ENCODE measurements around the gene PSMB3.

The PSMB3 gene

DNA sequence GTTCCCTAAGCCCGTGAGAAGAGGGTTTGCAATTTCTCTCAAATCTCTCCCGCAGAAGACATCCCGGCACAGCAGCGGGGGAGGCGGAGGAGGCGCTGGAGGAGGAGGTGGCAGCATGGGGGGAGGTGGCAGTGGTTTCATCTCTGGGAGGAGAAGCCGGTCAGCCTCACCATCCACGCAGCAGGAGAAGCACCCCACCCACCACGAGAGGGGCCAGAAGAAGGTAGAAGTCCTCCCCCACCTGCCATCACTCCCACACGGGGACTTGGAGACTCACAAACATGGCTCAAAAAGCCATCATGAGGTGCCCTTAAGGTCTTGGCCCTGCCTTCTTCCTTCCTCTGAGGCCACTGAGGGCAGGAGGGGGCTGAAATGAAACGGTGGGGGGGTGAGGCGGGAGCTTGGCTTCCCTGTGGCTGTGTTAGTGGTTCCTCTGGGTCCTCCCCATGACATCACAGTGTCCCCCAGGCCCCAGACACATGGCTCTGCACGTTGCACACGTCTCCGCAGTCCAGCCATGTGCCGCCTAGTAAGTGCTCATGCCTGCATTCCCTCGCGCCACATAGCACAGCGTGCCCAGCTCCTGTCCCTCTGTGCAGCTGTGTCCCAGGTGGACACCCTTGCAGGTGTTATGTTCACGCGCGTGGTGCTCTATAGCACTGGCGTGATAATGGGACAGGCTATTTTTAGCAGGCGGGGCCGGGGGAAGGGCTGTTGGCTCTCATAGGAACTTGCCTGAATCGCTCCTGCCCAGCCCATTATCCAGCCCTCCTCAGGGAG is 40.6 kb upstream of the PSMB3 start:
- no peak for TF ChIP-seq EZH2 (IDR thresholded peaks at IDR 0.05; ENCODE audit: borderline replicate concordance, low read length)
- TF ChIP-seq, protein P1, sequence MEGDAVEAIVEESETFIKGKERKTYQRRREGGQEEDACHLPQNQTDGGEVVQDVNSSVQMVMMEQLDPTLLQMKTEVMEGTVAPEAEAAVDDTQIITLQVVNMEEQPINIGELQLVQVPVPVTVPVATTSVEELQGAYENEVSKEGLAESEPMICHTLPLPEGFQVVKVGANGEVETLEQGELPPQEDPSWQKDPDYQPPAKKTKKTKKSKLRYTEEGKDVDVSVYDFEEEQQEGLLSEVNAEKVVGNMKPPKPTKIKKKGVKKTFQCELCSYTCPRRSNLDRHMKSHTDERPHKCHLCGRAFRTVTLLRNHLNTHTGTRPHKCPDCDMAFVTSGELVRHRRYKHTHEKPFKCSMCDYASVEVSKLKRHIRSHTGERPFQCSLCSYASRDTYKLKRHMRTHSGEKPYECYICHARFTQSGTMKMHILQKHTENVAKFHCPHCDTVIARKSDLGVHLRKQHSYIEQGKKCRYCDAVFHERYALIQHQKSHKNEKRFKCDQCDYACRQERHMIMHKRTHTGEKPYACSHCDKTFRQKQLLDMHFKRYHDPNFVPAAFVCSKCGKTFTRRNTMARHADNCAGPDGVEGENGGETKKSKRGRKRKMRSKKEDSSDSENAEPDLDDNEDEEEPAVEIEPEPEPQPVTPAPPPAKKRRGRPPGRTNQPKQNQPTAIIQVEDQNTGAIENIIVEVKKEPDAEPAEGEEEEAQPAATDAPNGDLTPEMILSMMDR (IDR thresholded peaks at IDR 0.05; ENCODE audit: low read length) = no peak
- H4K20me1 ChIP-seq (ENCODE audit: insufficient read depth, low read length) = no peaks in the 10 kb centered on the region
- H3K4me1 ChIP-seq (ENCODE audit: insufficient read depth, low read length, severe bottlenecking) = peaks cover 6% of the 10 kb centered on the region
- H3K4me3 ChIP-seq (ENCODE audit: low read depth, low read length, poor library complexity, severe bottlenecking) = no peak overlapping the region
- H3K9me3 ChIP-seq (ENCODE audit: low read length) = no peaks in the 10 kb centered on the region
- no peak overlapping the region for H2AFZ ChIP-seq (ENCODE audit: low read length)
- H3K9me2 ChIP-seq (ENCODE audit: low read depth, low read length) = no peaks in the 10 kb centered on the region
- H3K4me2 ChIP-seq (ENCODE audit: low read length) = no peak overlapping the region
- H3K9ac ChIP-seq (ENCODE audit: low read length) = no peak overlapping the region
- H3K36me3 ChIP-seq (ENCODE audit: insufficient read depth, low read length) = peaks cover 85% of the 10 kb centered on the region
- H3K27ac ChIP-seq (ENCODE audit: low read depth, low read length, poor library complexity, severe bottlenecking) = no peak overlapping the region
- H3K27me3 ChIP-seq (ENCODE audit: insufficient read depth, low read length) = no peaks in the 10 kb centered on the region
- H3F3A ChIP-seq (ENCODE audit: insufficient read depth, low read length) = no peaks in the 10 kb centered on the region
- no peaks in the 10 kb centered on the region for H3K79me2 ChIP-seq (ENCODE audit: insufficient read depth, low read length)

DNA sequence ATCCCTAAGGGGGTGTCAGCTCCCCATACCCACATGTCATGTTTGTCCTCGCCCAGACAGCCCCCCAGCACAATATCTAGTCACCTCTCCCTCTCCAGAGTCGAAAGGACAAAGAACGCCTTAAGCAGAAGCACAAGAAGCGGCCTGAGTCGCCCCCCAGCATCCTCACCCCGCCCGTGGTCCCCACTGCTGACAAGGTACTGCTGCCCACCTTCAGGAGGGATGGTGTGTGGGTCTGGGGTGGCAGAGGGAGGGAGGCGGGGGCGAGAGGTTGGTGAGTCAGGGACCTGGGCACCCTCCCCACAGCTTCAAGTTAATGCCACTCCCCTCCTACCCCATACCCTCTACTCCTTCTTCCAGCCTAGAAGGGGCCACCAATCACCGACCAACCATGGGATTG is 39.9 kb upstream of the PSMB3 start:
- Histone ChIP-seq H3K9me2 (ENCODE audit: low read depth, low read length) (no peaks in the 10 kb centered on the region), H3K9ac (ENCODE audit: low read length) (no peak overlapping the region), H3K27ac (ENCODE audit: low read depth, low read length, poor library complexity, severe bottlenecking) (no peak overlapping the region), H3K79me2 (ENCODE audit: insufficient read depth, low read length) (no peaks in the 10 kb centered on the region), H3F3A (ENCODE audit: insufficient read depth, low read length) (no peaks in the 10 kb centered on the region), H3K4me1 (ENCODE audit: insufficient read depth, low read length, severe bottlenecking) (no peaks in the 10 kb centered on the region), H3K9me3 (ENCODE audit: low read length) (no peaks in the 10 kb centered on the region), H2AFZ (ENCODE audit: low read length) (no peak overlapping the region), H4K20me1 (ENCODE audit: insufficient read depth, low read length) (no peaks in the 10 kb centered on the region), H3K4me3 (ENCODE audit: low read depth, low read length, poor library complexity, severe bottlenecking) (no peak overlapping the region), H3K4me2 (ENCODE audit: low read length) (no peak overlapping the region), H3K27me3 (ENCODE audit: insufficient read depth, low read length) (no peaks in the 10 kb centered on the region), H3K36me3 (ENCODE audit: insufficient read depth, low read length) (peaks cover 87% of the 10 kb centered on the region)
- no peak for TF ChIP-seq EZH2 (IDR thresholded peaks at IDR 0.05; ENCODE audit: borderline replicate concordance, low read length)
- TF ChIP-seq, protein P1 (IDR thresholded peaks at IDR 0.05; ENCODE audit: low read length) = no peak

DNA sequence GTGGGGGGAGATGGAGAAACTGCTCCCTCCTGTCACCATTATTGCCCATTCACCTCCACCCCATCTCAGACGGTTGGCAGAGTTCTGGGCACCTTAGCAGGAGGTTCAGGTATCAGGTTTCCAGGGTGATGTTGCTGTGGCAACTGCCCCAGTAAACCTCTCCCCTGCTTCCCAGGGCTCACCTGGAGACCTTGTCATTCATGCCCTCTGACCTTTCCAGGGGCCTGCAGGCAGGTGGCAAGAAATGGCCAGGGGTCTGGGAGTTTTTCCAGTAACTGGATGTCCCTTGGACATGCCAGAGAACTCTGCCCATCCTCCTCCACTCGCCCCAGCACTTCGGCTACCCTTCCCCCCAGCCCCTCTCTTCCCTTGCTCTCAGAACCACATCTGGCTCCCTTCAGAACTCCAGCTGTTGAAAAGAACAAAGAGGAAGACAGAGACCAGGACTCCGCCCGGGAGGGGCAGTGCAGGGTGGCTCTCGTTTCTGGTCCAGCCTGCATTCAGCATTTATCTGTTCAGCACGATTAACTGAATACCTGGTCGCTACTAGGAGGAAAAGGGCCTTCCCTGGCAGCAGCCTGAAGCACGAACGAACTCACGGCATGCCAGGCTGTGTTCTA is 39.0 kb upstream of the PSMB3 start:
- peaks cover 2% of the 10 kb centered on the region for H3K4me1 ChIP-seq (ENCODE audit: insufficient read depth, low read length, severe bottlenecking)

More for the DNA sequence above, 39.0 kb upstream of the PSMB3 start:
- Histone ChIP-seq H3K9me3 (ENCODE audit: low read length) (no peaks in the 10 kb centered on the region), H3K79me2 (ENCODE audit: insufficient read depth, low read length) (no peaks in the 10 kb centered on the region), H4K20me1 (ENCODE audit: insufficient read depth, low read length) (no peaks in the 10 kb centered on the region), H3K27me3 (ENCODE audit: insufficient read depth, low read length) (no peaks in the 10 kb centered on the region), H3K9me2 (ENCODE audit: low read depth, low read length) (no peaks in the 10 kb centered on the region), H3K4me2 (ENCODE audit: low read length) (no peak overlapping the region), H3K27ac (ENCODE audit: low read depth, low read length, poor library complexity, severe bottlenecking) (no peak overlapping the region), H3K4me3 (ENCODE audit: low read depth, low read length, poor library complexity, severe bottlenecking) (no peak overlapping the region), H2AFZ (ENCODE audit: low read length) (no peak overlapping the region), H3K36me3 (ENCODE audit: insufficient read depth, low read length) (peaks cover 88% of the 10 kb centered on the region), H3F3A (ENCODE audit: insufficient read depth, low read length) (no peaks in the 10 kb centered on the region), H3K9ac (ENCODE audit: low read length) (no peak overlapping the region)
- no peak for TF ChIP-seq EZH2 (IDR thresholded peaks at IDR 0.05; ENCODE audit: borderline replicate concordance, low read length)
- TF ChIP-seq, protein P1 (IDR thresholded peaks at IDR 0.05; ENCODE audit: low read length) = no peak

Data from OCI-LY1 (cell line).